RKO (cell line): Measurements from ENCODE around the gene KIAA0040.
"Not testable (repeated sequence)": the region's sequence is repeated elsewhere in the genome, so short reads cannot be mapped to it uniquely, and the experiment has no call there.

Experiments used
- DNase-seq: peaks from one replicate; pipeline ENCODE4 v3.0.0-alpha.2; 2016; ENCODE audit warnings: low spot score

The KIAA0040 gene

DNA sequence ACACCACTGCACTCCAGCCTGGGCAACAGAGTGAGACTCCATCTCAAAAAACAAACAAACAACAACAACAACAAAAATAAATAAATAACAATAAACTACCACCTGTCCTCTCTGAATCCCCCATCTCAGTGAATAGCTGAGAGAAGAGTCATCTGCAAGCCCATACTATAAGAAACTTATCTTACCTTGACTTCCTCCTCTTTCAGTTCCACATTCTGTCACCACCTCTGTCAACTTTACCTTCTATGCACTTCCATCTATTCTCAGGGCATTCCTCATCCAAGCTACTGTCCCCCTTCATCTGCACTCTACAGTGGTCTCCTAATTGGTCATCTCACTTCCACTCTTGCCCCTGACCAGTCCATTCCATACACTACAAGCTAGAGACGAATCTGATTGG is 58.1 kb downstream of the KIAA0040 start:
- no peak for DNase-seq

DNA sequence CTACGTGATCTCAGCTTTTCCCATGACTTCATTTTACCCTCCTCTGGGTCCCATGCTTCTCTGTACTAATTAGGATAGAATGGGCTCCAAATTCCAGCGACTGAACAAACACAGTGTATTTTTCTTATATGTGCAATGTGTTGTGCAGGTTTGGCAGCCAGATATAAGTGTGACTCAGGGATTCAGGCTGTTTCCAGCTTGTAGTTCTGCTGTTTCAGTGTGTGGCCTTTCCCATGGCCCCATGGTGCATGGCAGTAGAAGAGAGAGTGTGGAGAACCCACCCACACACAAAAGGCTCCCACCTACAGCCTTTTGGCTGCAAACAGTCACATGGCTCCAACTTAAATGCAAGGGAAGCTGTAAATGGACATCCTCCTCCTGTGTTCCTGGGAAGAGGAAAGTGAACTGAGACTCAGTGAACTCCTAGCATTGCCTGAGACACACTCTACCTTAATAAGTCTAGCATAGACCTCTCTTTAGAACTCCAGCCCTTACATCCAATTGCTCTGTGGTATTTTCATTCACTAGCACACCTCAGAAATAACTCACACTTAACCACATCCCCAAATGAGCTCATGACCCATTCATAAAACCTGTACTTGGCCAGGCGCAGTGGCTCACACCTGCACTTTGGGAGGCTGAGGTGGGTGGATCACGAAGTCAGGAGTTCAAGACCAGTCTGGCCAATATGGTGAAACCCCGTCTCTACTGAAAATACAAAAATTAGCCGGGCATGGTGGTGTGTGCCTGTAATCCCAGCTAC is 58.7 kb downstream of the KIAA0040 start:
- DNase-seq: no peak

DNA sequence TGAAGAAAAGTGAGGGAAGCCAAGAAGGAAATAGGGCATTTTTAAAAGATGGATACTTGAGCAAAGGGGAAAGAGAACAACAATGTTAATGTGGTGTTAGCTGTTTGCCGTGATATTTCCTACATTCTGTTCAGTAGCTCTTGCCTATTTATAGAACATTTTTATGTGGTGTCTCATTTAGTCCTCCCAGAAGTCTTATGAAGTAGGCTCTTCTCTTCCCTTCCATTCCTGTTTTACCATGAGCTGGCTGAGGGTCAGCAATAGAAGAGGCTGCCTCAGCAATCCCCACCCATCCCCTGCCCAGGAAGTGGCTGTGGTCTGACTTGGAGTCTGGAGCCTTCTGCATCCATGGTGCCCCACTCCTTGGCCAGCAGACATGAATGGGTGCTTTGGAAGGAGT is 60.1 kb downstream of the KIAA0040 start:
- DNase-seq: no peak

- no peak for DNase-seq
Observed at GRCh38 chr1:175131095-175131494, 61.5 kb downstream of the KIAA0040 start.

- no peak for DNase-seq
Observed at GRCh38 chr1:175130649-175131045, 61.9 kb downstream of the KIAA0040 start.

DNA sequence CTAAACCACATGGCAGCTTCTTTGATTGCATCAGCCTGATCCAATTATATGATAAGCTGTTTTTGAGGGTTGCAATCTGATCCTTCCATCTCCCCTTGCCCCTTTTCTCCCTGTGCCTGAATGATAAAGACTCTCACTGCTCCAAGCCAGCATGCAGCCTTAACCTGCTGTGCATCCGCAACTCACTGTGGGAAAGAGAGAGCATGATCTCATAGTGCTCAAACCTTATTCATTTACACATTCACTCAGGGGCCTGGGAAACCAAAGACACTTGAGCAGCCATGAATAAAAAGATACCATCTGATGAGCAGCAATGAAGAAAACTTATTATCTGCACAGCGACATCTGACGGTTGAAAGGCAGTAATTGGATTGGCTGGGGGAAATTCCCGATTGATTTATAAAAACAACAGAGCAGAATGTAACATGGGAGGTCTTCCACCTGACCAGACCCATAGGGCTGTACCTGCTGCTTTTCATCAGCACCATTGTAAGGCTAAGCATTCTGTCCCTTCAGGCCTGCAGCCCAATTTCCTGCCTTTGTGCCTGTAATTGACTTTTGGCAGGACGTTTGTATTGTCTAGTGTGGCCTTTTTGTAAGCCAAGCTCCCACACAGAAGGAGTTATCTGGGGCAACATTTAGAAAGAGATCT is 62.5 kb downstream of the KIAA0040 start:
- no peak for DNase-seq

DNA sequence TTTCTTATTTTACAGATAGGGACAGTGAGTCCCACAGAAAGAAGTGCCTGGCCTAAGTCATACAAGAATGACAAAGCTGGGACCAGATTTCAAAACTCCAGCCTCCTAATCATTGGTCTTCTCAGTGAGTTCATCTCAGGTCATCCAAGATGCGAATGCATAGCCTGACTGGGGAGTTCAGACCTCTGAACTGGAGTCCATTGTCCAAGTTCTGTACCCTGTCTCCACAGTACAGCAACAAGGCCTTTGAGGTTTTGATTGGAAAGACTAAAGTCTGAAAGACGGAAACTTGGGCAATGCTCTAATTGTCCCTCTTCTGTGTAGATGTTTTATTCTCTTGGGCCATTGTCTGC is 63.0 kb downstream of the KIAA0040 start:
- DNase-seq: no peak

DNA sequence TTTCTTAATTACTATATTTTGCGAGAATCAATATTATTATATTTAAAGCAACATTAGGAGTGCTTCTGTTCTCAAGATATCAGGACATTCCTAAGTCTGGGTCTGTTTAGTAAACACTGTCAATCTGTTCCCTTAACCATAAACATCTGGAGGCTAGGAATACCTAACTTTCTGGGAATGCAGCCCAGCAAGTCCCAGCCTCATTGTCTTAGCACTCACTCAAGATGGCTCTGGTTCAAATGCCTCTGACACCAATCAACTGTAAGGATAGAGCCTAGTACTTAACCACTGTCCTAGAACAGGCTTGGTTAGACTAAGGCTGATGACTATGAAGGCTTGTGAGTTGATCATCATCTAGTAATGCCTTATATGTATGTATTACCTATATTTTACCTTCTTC is 63.4 kb downstream of the KIAA0040 start:
- no peak for DNase-seq

- no peak for DNase-seq
Observed at GRCh38 chr1:175128523-175128922, 64.1 kb downstream of the KIAA0040 start.

DNA sequence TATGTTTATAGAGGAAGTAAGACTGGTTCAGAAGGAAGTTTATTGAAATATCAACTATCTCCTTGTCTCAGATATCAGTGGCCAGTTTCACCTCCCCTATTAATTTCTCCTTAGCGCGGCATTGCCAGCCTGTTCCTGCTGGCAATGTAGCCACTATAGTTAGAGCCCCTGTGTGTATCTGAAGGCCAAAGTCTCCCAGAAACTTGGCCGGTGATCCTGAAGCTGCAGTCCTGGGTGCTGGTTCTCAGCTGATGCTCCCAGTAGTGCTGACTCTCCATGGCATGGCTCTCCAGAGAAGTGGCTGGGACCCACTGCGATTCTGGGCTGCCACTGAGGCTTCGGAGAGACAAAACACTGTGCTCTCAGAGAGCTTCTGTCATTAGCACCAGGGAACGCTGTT is 65.0 kb downstream of the KIAA0040 start:
- no peak for DNase-seq

DNA sequence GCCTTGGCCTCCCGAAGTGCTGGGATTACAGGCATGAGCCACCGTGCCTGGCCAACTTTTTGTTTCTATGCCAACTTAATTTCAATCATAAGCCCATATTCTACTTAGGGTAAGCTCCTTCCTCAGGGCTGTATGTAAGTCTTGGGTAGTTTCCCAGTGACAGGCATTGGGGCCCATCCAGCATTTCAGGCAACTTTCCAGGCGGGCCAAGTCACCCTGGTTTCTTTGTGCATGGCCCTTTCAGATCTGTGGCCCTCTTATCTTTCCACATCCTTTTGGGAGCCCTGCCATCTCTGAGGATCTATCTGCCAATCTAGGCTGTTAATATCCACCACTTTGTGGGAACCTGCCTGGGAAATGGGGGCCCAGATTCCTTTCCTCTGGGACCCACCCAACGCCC is 66.2 kb downstream of the KIAA0040 start:
- no peak for DNase-seq

GRCh38 chr1:175124861-175125260 is 67.7 kb downstream of the KIAA0040 start:
- DNase-seq: no peak

DNA sequence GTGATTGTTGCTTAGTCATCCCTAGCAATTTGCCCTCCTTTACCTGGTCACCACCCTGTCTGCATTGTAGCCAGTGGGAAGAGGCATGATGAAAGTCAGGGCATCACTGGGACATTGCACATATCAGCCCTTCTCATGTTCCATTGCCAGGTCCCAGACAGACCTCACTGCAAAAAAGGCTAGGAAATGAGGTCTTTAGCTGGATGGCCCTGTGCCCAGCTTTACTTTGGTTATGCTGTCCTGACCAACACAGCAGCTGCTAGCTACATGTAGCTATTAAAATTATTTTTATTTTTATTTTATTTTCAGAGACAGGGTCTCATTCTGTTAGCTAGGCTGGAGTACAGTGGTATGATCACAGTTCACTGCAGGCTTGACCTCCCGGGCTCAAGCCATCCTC is 72.1 kb downstream of the KIAA0040 start:
- DNase-seq: no peak

- DNase-seq: no peak
Observed at GRCh38 chr1:175118375-175119367, 73.9 kb downstream of the KIAA0040 start.

GRCh38 chr1:175116903-175117302 is 75.7 kb downstream of the KIAA0040 start:
- DNase-seq: no peak

DNA sequence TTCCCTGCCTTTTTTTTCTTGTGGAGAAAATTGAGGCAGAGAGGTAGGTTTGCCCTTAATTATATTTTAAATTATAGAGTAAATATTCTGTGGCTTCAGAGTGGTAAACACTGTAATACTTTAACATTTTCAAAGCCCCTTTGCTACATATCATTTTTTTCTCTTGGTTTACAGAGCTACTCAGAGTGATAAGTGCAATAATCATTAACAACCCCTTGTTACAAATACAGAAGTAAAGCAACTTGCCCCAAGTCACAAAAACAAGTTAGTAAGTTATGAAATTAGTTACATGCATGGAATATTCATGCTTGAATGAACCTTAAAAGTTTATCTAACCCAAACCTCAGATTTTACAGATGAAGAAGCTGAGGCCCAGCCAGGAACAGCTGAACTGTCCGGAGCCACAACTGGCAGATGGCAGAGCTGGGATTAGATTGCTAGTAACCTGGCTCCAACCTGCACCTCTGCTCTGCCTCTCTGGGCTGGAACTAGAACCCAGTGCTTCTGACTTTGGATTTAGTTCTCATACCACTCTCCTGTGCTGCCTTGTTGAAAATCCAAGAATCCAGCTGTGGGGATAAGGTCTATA is 76.3 kb downstream of the KIAA0040 start:
- no peak for DNase-seq

- DNase-seq: no peak
Observed at GRCh38 chr1:175114996-175115395, 77.6 kb downstream of the KIAA0040 start.

- not testable (repeated sequence) for DNase-seq
Observed at GRCh38 chr1:175108331-175108820, 84.2 kb downstream of the KIAA0040 start.
